Neuronal stem cell (in vitro differentiated cells): ENCODE measurements around the gene MTOR.

ENCODE experiments used
- DNase-seq: peaks from one replicate; pipeline ENCODE4 v3.0.0-alpha.2; 2013; ENCODE audit warnings: low spot score
- H2AFZ ChIP-seq: one replicate; pipeline ENCODE4 v1.6.1; 2013; ENCODE audit warnings: mild to moderate bottlenecking, low read length, inconsistent platforms
- H2AK5ac ChIP-seq: 2 replicates; pipeline ENCODE4 v1.6.1; 2013; ENCODE audit warnings: low read depth, mild to moderate bottlenecking, inconsistent platforms, low read length, moderate library complexity, mixed read lengths
- H2BK120ac ChIP-seq: 2 replicates; pipeline ENCODE4 v1.6.1; 2013; ENCODE audit warnings: low read depth, mild to moderate bottlenecking, inconsistent platforms, low read length, moderate library complexity, mixed read lengths
- H2BK12ac ChIP-seq: one replicate; pipeline ENCODE4 v1.6.1; 2013; ENCODE audit warnings: low read length, inconsistent platforms
- H2BK15ac ChIP-seq: 2 replicates; pipeline ENCODE4 v1.6.1; 2013; ENCODE audit warnings: mild to moderate bottlenecking, low read length, inconsistent platforms, mixed read lengths
- H2BK5ac ChIP-seq: one replicate; pipeline ENCODE4 v1.6.1; 2013; ENCODE audit warnings: inconsistent platforms, mild to moderate bottlenecking, low read length, moderate library complexity
- H3K14ac ChIP-seq: one replicate; pipeline ENCODE4 v1.6.1; 2013; ENCODE audit warnings: low read length, inconsistent platforms
- H3K18ac ChIP-seq: 2 replicates; pipeline ENCODE4 v1.6.1; 2013; ENCODE audit warnings: low read length, inconsistent platforms
- H3K23ac ChIP-seq: 2 replicates; pipeline ENCODE4 v1.6.1; 2013; ENCODE audit warnings: low read depth, mild to moderate bottlenecking, mixed read lengths, low read length, inconsistent platforms; ENCODE audit not compliant: poor library complexity
- H3K27ac ChIP-seq: replicated peaks from 3 replicates; pipeline ENCODE4 v1.5.1; 2013; ENCODE audit warnings: low read length, inconsistent platforms
- H3K27me3 ChIP-seq, 3 experiments: 2 replicates each; pipeline ENCODE4 v1.6.1; 2013; ENCODE audit warnings: low read length in 3 of 3, mild to moderate bottlenecking in 2 of 3, inconsistent platforms in 1 of 3, low read depth in 1 of 3, mixed read lengths in 1 of 3, moderate library complexity in 1 of 3; ENCODE audit not compliant: control insufficient read depth in 3 of 3, insufficient read depth in 3 of 3
- H3K36me3 ChIP-seq, 2 donors: replicated peaks in 1 of 2; 2 replicates each; pipeline ENCODE4 v1.6.1; 2013; ENCODE audit warnings: low read length in 2 of 2; ENCODE audit not compliant: control insufficient read depth in 2 of 2, insufficient read depth in 2 of 2
- H3K4ac ChIP-seq: 2 replicates; pipeline ENCODE4 v1.6.1; 2013; ENCODE audit warnings: inconsistent platforms, mild to moderate bottlenecking, low read length, moderate library complexity
- H3K4me1 ChIP-seq, 2 donors: 1 replicate in 1 of 2; 2 replicates in 1 of 2; pipeline ENCODE4 v1.6.1; 2013; ENCODE audit warnings: low read length in 2 of 2, low read depth in 1 of 2; ENCODE audit not compliant: control insufficient read depth in 2 of 2, insufficient read depth in 1 of 2
- H3K4me2 ChIP-seq: one replicate; pipeline ENCODE4 v1.6.1; 2013; ENCODE audit warnings: mild to moderate bottlenecking, low read length, inconsistent platforms; ENCODE audit not compliant: insufficient read depth, poor library complexity, severe bottlenecking
- H3K4me3 ChIP-seq, 2 donors: 2 replicates each; pipeline ENCODE4 v1.5.1; 2013; ENCODE audit warnings: low read length in 2 of 2, mild to moderate bottlenecking in 2 of 2, inconsistent platforms in 1 of 2, moderate library complexity in 1 of 2
- H3K79me1 ChIP-seq: one replicate; pipeline ENCODE4 v1.6.1; 2013; ENCODE audit warnings: low read depth, mild to moderate bottlenecking, inconsistent platforms, low read length, moderate library complexity
- H3K9ac ChIP-seq: one replicate; pipeline ENCODE4 v1.6.1; 2013; ENCODE audit warnings: mild to moderate bottlenecking, low read depth, low read length, inconsistent platforms; ENCODE audit not compliant: poor library complexity
- H3K9me3 ChIP-seq, 2 donors: replicated peaks in 1 of 2; 2 replicates each; pipeline versions ENCODE3 to v1.6.1; 2013; ENCODE audit warnings: low read length in 2 of 2, mild to moderate bottlenecking in 2 of 2, inconsistent platforms in 1 of 2, low read depth in 1 of 2, mixed read lengths in 1 of 2, moderate library complexity in 1 of 2; ENCODE audit not compliant: control insufficient read depth in 2 of 2, insufficient read depth in 1 of 2
- H4K8ac ChIP-seq: one replicate; pipeline ENCODE4 v1.6.1; 2013; ENCODE audit warnings: low read depth, mild to moderate bottlenecking, inconsistent platforms, low read length, moderate library complexity
- H4K91ac ChIP-seq: one replicate; pipeline ENCODE4 v1.6.1; 2013; ENCODE audit warnings: low read length, low read depth, mild to moderate bottlenecking, inconsistent platforms; ENCODE audit not compliant: poor library complexity
- WGBS, 2 donors: extraction: QIAGEN DNeasy Blood & Tissue Kit; methylation state at CpG; one replicate each; pipeline ENCODE4 v1.1.7; 2013; ENCODE audit warnings: missing lambda C conversion rate in 2 of 2, mixed read lengths in 1 of 2; ENCODE audit not compliant: insufficient read length in 2 of 2, insufficient replicate concordance in 1 of 2; ENCODE audit errors: extremely low coverage in 2 of 2; 5-methylcytosine and 5-hydroxymethylcytosine counted together

MTOR gene

GRCh38 chr1:11285883-11286734 lies 23.8 kb upstream of the MTOR start:
- Histone ChIP-seq H3K9ac (peak overlapping the region; percentile 60), H3K79me1 (peaks cover 2% of the 10 kb centered on the region), H3K27ac (peak overlapping the region; percentile 96), H3K4me1 (peaks cover 17 to 22% of the 10 kb centered on the region in 2 donors), H4K8ac (no peak overlapping the region), H3K27me3 (no peaks in the 10 kb centered on the region), H2AK5ac (peak overlapping the region; percentile 13), H4K91ac (no peak overlapping the region), H3K4me3 (peak overlapping the region in 1 of 2 donors; percentile 43), H3K23ac (no peak overlapping the region), H3K9me3 (no peaks in the 10 kb centered on the region), H2BK120ac (no peak overlapping the region), H2BK12ac (peak overlapping the region; percentile 36), H2AFZ (no peak overlapping the region), H2BK5ac (no peak overlapping the region), H3K18ac (peak overlapping the region; percentile 16), H3K4ac (no peak overlapping the region), H2BK15ac (peak overlapping the region; percentile 42), H3K14ac (no peak overlapping the region), H3K36me3 (peaks cover 0 to 55% of the 10 kb centered on the region in 2 donors), H3K4me2 (no peak overlapping the region)
- no CpG with 5 or more reads among the region's 7 CpGs for WGBS, 2 donors
- no peak for DNase-seq

- Histone ChIP-seq H3K9ac (no peak overlapping the region), H3K36me3 (peaks cover 0 to 49% of the 10 kb centered on the region in 2 donors), H3K79me1 (peaks cover 2% of the 10 kb centered on the region), H2BK15ac (no peak overlapping the region), H3K27ac (no peak overlapping the region), H3K18ac (no peak overlapping the region), H2BK5ac (no peak overlapping the region), H3K14ac (no peak overlapping the region), H2AK5ac (no peak overlapping the region), H2BK120ac (no peak overlapping the region), H3K27me3 (no peaks in the 10 kb centered on the region), H3K4me2 (no peak overlapping the region), H3K4ac (no peak overlapping the region), H3K4me3 (no peak overlapping the region), H3K9me3 (no peaks in the 10 kb centered on the region), H2AFZ (no peak overlapping the region), H4K91ac (no peak overlapping the region), H4K8ac (no peak overlapping the region), H3K23ac (no peak overlapping the region), H3K4me1 (peaks cover 17 to 22% of the 10 kb centered on the region in 2 donors), H2BK12ac (no peak overlapping the region)
- DNase-seq: no peak
- no CpG with 5 or more reads among the region's 6 CpGs for WGBS, 2 donors
Measured at GRCh38 chr1:11284784-11285183, 22.4 kb upstream of the MTOR start.

- Histone ChIP-seq H3K36me3 (peaks cover 0 to 49% of the 10 kb centered on the region in 2 donors), H2AFZ (no peak overlapping the region), H3K79me1 (peaks cover 2% of the 10 kb centered on the region), H3K18ac (no peak overlapping the region), H4K91ac (no peak overlapping the region), H3K4ac (no peak overlapping the region), H3K4me3 (no peak overlapping the region), H2BK15ac (no peak overlapping the region), H2AK5ac (no peak overlapping the region), H4K8ac (no peak overlapping the region), H3K4me2 (no peak overlapping the region), H2BK12ac (no peak overlapping the region), H3K27ac (no peak overlapping the region), H3K27me3 (no peaks in the 10 kb centered on the region), H3K4me1 (peaks cover 17 to 19% of the 10 kb centered on the region in 2 donors), H2BK120ac (no peak overlapping the region), H3K9ac (no peak overlapping the region), H3K14ac (no peak overlapping the region), H3K9me3 (no peaks in the 10 kb centered on the region), H2BK5ac (no peak overlapping the region), H3K23ac (no peak overlapping the region)
- WGBS, 2 donors: no CpG with 5 or more reads among the region's 6 CpGs
- DNase-seq: no peak
Measured at GRCh38 chr1:11283151-11283550, 20.8 kb upstream of the MTOR start.

- Histone ChIP-seq H2BK12ac (no peak overlapping the region), H3K27me3 (no peaks in the 10 kb centered on the region), H3K18ac (no peak overlapping the region), H2AK5ac (no peak overlapping the region), H3K4me2 (no peak overlapping the region), H3K9me3 (no peaks in the 10 kb centered on the region), H2AFZ (no peak overlapping the region), H3K4ac (no peak overlapping the region), H3K4me1 (peaks cover 10% of the 10 kb centered on the region in 2 donors), H4K91ac (no peak overlapping the region), H2BK5ac (no peak overlapping the region), H3K36me3 (peaks cover 0 to 51% of the 10 kb centered on the region in 2 donors), H3K23ac (no peak overlapping the region), H3K79me1 (peaks cover 2% of the 10 kb centered on the region), H3K14ac (no peak overlapping the region), H3K9ac (no peak overlapping the region), H2BK120ac (no peak overlapping the region), H3K4me3 (no peak overlapping the region), H3K27ac (no peak overlapping the region), H4K8ac (no peak overlapping the region), H2BK15ac (no peak overlapping the region)
- no CpG with 5 or more reads among the region's 8 CpGs for WGBS, 2 donors
- DNase-seq: no peak
Measured at GRCh38 chr1:11281518-11282331, 19.4 kb upstream of the MTOR start.
